NCI-H1105 (cell line): Measurements from ENCODE around the gene HSP90B1.

Source experiments
- DNase-seq: peaks from one replicate; lab custom pipeline; 2025; lab: John Stamatoyannopoulos, UW

Gene HSP90B1

DNA sequence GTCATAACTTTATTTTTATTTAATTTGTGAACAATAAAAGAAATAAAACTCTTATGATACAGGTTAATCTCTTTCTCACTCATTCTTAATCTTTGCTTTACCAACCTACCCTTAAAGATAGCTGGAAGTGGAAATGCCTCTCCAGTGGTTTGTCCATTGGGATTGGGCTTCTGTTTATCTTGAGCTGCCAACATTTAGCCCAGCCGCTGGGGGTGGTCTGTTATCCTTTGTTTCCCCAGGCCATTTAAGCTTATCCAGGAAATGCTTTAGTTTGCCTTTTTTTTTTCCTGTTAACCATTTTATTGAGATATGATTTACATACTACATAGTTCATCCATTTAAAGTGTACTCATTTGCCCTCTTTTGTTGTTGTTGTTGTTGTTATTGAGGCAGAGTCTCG, 43.7 kb downstream of the HSP90B1 start:
- no peak for DNase-seq

DNA sequence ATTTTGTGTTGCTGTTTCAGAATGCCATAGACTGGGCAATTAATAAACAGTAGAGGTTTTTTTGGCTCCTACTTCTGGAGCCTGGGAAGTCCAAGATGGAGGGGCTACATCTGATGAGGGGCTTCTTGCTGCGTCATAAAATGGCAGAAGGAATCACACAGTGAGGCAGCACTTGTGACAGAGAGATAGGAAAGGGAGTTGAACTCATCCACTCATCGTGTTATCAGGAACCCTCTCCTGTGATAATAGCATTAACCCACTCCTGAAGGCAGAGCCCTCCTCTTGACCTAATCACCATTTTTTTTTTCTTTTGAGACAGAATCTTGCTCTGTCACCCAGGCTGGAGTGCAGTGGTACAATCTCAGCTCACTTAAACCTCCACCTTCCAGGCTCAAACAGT, 45.2 kb downstream of the HSP90B1 start:
- no peak for DNase-seq

GRCh38 chr12:103978384-103978982, 48.3 kb downstream of the HSP90B1 start:
- no peak for DNase-seq

DNA sequence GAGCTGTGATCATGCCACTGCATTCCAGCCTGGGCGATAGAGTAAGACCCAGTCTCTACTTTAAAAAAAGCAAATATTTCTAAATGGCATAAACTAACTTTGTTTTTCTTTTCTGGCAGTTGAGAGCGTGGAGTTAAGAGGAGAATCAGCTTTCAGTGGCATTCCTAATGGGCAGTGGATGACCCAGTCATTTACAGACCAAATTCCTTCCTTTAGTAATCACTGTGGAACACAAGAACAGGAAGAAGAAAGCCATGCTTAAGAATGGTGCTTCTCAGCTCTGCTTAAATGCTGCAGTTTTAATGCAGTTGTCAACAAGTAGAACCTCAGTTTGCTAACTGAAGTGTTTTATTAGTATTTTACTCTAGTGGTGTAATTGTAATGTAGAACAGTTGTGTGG, 56.6 kb downstream of the HSP90B1 start:
- no peak for DNase-seq

GRCh38 chr12:103994235-103994634, 64.0 kb downstream of the HSP90B1 start:
- DNase-seq, result no peak

DNA sequence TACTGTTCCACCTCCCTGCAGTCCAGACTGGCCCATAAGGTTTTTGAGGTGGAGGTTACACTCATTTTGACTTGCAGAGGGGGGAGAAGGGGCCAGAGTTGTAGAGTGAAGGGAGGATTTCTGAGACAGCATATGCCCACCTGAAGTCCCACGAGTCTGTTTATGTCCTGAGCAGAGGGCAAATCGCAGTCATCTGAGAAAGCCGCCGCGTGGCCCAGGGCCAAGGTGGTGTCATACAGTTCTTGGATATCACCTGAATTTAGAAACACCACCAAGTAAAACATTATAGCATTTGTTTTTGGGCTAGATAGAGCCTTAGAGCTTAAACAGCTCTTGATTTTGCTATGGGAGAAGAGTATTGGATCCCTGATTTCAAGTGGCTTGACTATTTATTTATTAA, 66.4 kb downstream of the HSP90B1 start:
- no peak for DNase-seq

DNA sequence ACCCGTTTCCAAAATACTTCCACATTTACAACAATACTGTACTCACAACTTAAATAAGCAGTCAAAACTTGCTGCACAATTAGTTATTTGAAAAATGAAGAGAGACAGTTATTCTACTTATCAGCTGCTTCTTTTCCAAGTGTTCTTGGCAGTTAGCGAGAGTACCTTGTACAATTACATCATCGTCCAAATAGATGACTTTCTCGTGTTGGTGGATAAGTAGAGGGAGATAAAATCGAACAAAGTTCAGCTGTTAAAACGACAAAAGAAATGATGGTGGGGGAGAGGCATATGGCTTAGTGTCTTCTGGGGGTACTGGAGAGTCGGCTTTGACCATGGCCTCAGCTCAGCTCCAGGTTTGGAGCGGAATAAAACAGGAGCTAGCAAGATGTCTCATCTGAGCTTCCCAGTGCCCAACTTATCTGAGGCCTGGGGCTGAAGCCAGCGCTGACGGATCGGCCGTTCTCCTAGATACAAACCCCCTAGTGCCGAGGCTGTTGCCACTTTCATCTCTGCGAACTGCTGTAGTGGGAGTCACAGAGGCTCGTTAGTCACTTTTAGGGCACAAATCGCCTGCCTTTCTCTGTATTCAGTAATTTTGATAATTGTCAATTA, 67.2 kb downstream of the HSP90B1 start:
- no peak for DNase-seq
